Colonic mucosa (tissue), 4 donors: ENCODE measurements around the gene CFHR1. TPM values are rescaled to one million over a fixed set of nuclear protein-coding genes. Genes with fewer than 3 reads are reported as not detected.
"Not testable (repeated sequence)": the region's sequence is repeated elsewhere in the genome, so short reads cannot be mapped to it uniquely, and the experiment has no call there.

ENCODE experiments used
- DNase-seq: peaks from one replicate; pipeline ENCODE4 v3.0.0-alpha.2; 2020
- H3K27ac ChIP-seq: fragments of 200-600 bp; one replicate; pipeline ENCODE4 v1.8.0; 2021
- H3K27me3 ChIP-seq: fragments of 200-600 bp; one replicate; pipeline ENCODE4 v1.8.0; 2021
- H3K36me3 ChIP-seq: fragments of 200-600 bp; one replicate; pipeline ENCODE4 v1.8.0; 2021
- H3K4me1 ChIP-seq: fragments of 200-600 bp; one replicate; pipeline ENCODE4 v1.8.0; 2021; ENCODE audit warnings: mild to moderate bottlenecking
- H3K4me3 ChIP-seq: fragments of 200-600 bp; one replicate; pipeline ENCODE4 v1.8.0; 2021
- H3K9ac ChIP-seq, 2 donors: one replicate each; pipeline ENCODE4 v1.7.0; 2013; ENCODE audit warnings: control low read depth in 2 of 2, low read depth in 2 of 2, low read length in 2 of 2
- H3K9me3 ChIP-seq: fragments of 200-600 bp; one replicate; pipeline ENCODE4 v1.8.0; 2021
- intact Hi-C: fragments of 100-400 bp; cut with DNase I; formaldehyde crosslinking; loops from one replicate; pipeline ENCODE4 v1.14.1; 2022
- total RNA-seq, 2 donors: library from RNA; stranded (reverse); fragmentation: NEBNext Ultra II Directional in 1 of 2; extraction: Animal tissue kit (Norgen Biotek cat#: 25700) in 1 of 2; gene quantifications; one replicate each; pipeline ENCODE4 v1.2.1, GENCODE V29; 2021
- TF ChIP-seq, protein P1 (sequence below): fragments of 200-600 bp; IDR thresholded peaks from one replicate; pipeline ENCODE4 v1.8.0; 2022; ENCODE audit warnings: antibody characterized with exemption, mild to moderate bottlenecking
- donor health status: healthy.
- donor health status: DM: no; HTN: no; CAD: no.
- donor health status: DM: no; HTN: no; CAD: no.

The CFHR1 gene
- total RNA-seq, 2 donors from 2014 or later = 0.32 to 0.57 TPM

DNA sequence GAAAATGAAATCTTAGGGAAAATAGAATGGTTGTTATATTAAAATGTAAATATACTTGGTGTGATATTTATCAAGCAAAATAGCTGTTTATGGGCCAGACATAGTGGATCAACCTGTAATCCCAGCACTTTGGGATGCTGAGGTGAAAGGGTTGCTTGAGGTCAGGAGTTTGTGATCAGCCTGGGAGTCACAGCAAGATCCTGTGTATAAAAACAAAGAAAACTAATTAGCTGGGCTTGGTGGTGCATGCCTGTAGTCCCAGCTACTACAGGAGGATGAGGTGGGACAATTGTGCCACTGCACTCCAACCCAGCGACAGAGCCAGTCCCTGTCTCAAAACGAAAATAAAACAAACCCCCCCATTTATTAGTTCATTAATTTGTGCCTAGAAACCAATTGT, 21.6 kb upstream of the CFHR1 start:
- Histone ChIP-seq H3K9ac (no peak overlapping the region), H3K27me3 (no peaks in the 10 kb centered on the region), H3K9me3 (no peaks in the 10 kb centered on the region), H3K27ac (no peak overlapping the region), H3K4me1 (no peaks in the 10 kb centered on the region), H3K4me3 (no peak overlapping the region), H3K36me3 (no peaks in the 10 kb centered on the region)
- no peak for DNase-seq
- intact Hi-C loops = no loop called here
- TF ChIP-seq, protein P1, sequence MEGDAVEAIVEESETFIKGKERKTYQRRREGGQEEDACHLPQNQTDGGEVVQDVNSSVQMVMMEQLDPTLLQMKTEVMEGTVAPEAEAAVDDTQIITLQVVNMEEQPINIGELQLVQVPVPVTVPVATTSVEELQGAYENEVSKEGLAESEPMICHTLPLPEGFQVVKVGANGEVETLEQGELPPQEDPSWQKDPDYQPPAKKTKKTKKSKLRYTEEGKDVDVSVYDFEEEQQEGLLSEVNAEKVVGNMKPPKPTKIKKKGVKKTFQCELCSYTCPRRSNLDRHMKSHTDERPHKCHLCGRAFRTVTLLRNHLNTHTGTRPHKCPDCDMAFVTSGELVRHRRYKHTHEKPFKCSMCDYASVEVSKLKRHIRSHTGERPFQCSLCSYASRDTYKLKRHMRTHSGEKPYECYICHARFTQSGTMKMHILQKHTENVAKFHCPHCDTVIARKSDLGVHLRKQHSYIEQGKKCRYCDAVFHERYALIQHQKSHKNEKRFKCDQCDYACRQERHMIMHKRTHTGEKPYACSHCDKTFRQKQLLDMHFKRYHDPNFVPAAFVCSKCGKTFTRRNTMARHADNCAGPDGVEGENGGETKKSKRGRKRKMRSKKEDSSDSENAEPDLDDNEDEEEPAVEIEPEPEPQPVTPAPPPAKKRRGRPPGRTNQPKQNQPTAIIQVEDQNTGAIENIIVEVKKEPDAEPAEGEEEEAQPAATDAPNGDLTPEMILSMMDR = no peak

DNA sequence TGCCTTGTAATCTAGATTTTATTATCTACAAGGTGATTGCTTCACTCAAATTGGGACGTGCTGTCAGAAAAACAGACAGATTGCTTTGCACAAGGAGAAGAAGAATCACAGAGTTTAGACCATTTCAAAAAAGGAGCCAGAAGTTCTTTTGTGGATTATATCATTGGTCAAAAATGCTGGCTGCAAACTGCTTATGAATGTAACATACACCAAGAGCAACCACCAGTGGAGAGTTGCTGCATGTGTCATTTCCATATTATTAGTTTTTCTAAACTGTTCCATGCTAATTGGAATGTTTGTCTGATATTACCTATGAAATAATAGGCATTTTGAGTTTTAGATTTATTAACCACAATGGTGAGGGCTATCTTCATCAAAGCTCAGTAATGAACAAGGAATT, 17.6 kb upstream of the CFHR1 start:
- H3K4me1 ChIP-seq, intact Hi-C loops, H3K36me3 ChIP-seq, H3K4me3 ChIP-seq, DNase-seq, H3K9me3 ChIP-seq, H3K27ac ChIP-seq, H3K9ac ChIP-seq, H3K27me3 ChIP-seq: not testable (repeated sequence)

DNA sequence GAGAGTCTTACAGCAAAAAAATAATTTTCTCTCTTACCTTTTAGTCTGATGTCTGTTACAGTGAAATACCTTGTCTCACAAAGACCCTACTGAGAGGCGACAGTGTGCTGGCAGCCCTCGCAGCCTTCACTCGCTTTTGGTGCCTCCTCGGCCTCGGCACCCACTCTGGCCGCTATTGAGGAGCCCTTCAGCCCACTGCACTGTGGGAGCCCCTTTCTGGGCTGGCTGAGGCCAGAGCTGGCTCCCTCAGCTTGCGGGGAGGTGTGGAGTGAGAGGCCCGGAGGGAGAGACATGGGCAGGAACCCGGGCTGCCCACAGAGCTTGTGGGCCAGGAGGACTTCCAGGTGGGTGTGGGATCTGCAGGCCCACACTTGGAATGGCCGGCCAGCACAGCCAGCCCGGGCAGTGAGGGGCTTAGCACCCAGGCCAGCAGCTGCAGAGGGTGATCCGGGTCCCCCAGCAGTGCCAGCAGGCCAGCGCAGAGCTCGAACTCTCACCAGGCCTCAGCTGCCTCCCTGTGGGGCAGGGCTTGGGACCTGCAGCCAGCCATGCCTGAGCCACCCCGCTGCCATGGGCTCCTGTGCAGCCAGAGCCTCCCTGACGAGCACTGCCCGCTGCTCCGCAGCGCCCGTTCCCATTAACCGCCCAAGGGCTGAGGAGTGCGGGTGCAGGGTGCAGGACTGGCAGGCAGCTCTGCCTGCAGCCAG, 10.8 kb upstream of the CFHR1 start:
- Histone ChIP-seq H3K9me3 (no peaks in the 10 kb centered on the region), H3K27ac (no peak overlapping the region), H3K36me3 (no peaks in the 10 kb centered on the region), H3K27me3 (no peaks in the 10 kb centered on the region), H3K4me1 (no peaks in the 10 kb centered on the region), H3K4me3 (no peak overlapping the region), H3K9ac (no peak overlapping the region)
- DNase-seq = no peak
- TF ChIP-seq, protein P1 = no peak
- intact Hi-C loops = no loop called here

DNA sequence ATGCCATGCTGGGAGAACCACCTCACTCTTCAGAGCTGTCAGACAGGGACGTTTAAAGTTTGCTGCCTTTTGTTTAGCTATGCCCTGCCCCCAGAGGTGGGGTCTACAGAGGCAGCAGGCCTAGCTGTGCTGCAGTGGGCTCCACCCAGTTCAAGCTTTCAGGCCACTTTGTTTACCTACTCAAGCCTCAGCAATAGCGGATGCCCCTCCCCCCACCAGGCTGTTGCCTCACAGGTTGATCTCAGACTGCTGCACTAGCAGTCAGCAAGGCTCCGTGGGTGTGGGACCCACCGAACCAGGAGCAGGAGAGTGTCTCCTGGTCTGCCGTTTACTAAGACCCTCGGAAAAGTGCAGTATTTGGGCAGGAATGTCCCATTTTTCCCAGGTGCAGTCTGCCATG, 2.1 kb upstream of the CFHR1 start:
- H3K27ac ChIP-seq, H3K4me1 ChIP-seq, DNase-seq, H3K36me3 ChIP-seq, intact Hi-C loops, H3K9me3 ChIP-seq, H3K4me3 ChIP-seq, H3K9ac ChIP-seq, H3K27me3 ChIP-seq: not testable (repeated sequence)

DNA sequence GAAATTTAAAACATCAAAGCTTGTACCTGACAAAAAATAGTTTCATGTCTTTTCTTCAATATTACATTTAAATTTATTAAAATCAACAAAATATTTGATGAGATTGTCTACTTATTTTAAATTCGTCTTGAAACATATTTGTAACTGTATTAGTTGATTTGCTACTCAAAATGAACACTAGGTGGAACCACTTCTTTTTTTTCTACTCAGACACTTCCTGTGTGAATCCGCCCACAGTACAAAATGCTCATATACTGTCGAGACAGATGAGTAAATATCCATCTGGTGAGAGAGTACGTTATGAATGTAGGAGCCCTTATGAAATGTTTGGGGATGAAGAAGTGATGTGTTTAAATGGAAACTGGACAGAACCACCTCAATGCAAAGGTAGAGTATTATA, 8.3 kb downstream of the CFHR1 start:
- H3K9ac ChIP-seq, H3K4me3 ChIP-seq, DNase-seq, intact Hi-C loops, H3K4me1 ChIP-seq, H3K27ac ChIP-seq, H3K36me3 ChIP-seq, H3K27me3 ChIP-seq, H3K9me3 ChIP-seq: not testable (repeated sequence)

DNA sequence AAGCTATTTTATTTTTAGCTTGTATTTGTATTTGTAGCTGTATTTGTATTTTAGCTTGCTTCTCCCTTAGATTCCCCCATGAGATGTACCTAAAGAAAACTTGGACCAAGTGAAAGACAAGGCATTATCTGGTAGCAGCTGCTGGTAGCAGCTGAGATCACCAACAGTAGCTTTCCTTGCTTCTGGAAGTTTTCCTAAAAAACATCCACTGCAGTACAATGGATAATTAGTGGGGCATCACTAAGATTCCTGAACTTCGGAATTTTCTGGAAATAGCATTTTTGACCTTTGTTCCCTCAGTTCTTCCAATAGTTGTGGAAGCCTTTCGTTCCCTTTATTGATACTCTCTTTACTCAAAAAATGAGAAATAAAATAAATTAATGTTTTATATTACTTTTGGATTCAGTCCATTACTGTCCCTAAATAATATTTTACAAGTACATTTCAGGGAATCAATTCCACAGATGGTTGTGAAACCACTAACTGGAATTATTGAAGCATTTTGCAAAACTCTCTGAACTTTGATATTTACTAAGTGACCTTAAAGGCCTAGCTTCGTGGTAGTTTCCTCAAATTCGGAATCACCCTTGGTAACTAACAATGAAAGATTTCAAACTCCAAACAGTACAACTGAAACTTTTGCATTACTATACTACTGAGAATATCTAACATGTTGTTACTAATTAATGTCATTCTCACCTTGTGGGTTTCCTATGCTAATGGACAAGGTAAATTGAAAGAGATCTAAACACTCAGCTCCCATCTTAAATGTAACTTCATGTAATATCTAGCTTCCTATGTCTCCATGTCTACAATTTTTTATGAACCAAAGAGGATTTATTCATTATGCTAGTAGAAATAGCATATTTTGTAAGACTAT, 30.3 kb downstream of the CFHR1 start:
- H3K36me3 ChIP-seq, H3K4me3 ChIP-seq, H3K4me1 ChIP-seq, H3K9ac ChIP-seq, H3K27me3 ChIP-seq, DNase-seq, H3K27ac ChIP-seq, H3K9me3 ChIP-seq, intact Hi-C loops: not testable (repeated sequence)

DNA sequence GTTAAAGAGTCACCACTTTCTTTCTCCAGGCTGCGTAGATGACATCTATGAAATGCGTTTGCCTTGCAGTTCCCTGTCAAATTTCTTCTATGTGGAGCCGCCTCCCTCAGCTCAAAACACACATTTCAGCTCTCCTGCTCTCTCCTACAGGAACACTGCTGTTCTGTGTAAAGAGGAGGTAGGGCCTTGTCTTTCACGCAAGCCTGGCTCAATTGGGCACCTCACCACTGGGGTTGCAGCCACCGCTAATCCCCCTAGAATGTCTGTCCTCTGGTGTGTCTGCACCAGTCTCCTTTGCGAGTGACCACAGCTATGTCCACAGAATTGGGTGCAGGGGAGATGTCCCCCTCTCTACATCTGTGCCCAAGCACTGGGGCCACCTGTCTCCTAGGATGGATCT, 36.5 kb downstream of the CFHR1 start:
- intact Hi-C loops = no loop called here
- H3K36me3 ChIP-seq = no peaks in the 10 kb centered on the region
- no peaks in the 10 kb centered on the region for H3K9me3 ChIP-seq
- H3K4me1 ChIP-seq = no peaks in the 10 kb centered on the region
- no peak for DNase-seq
- no peak overlapping the region for H3K9ac ChIP-seq
- H3K27me3 ChIP-seq = no peaks in the 10 kb centered on the region
- no peak overlapping the region for H3K4me3 ChIP-seq
- no peak overlapping the region for H3K27ac ChIP-seq
- TF ChIP-seq, protein P1 = no peak
